GM06990 (cell line): ENCODE measurements around the gene FAM216A.
"Not testable (repeated sequence)": the region's sequence is repeated elsewhere in the genome, so short reads cannot be mapped to it uniquely, and the experiment has no call there.

ENCODE experiments used
- DNase-seq: peaks from one replicate; pipeline ENCODE4 v3.0.0-alpha.2; 2011; ENCODE audit not compliant: insufficient read length; ENCODE audit errors: extremely low read depth
- H3K27me3 ChIP-seq: replicated peaks from 2 replicates; pipeline ENCODE4 v1.6.0; 2011; ENCODE audit warnings: low read length; ENCODE audit not compliant: control insufficient read depth, insufficient read depth
- H3K36me3 ChIP-seq: 2 replicates; pipeline ENCODE4 v1.5.1; 2011; ENCODE audit warnings: low read length; ENCODE audit not compliant: control insufficient read depth, insufficient read depth
- H3K4me3 ChIP-seq: replicated peaks from 2 replicates; pipeline ENCODE4 v1.5.1; 2011; ENCODE audit warnings: low read depth, mild to moderate bottlenecking, control low read depth, low read length
- TF ChIP-seq, protein P1 (sequence below): IDR thresholded peaks from 2 replicates; pipeline ENCODE4 v1.5.1; 2011; ENCODE audit warnings: low read length, control low read depth, mild to moderate bottlenecking, inconsistent platforms; ENCODE audit not compliant: insufficient read depth, poor library complexity, severe bottlenecking

Gene FAM216A

DNA sequence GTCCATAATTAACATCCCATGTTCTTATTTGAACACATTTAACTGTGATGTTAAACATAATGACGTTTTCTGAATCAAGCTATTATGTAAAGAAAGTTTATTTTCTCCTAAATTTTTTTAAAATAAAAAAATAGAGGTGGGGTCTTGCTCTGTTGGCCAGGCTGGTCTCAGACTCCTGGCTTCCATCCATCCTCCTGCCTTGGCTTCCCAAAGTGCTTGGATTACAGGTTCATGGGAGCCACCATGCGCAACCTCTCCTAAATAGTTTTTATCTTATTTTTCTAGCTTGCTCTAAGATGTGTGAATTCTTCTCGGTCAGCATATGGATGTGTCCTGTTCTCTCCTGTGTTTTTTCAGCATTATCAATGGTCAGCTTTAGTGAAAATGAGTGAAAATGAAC is 36.7 kb downstream of the FAM216A start:
- Histone ChIP-seq H3K36me3 (no peaks in the 10 kb centered on the region), H3K4me3 (no peak overlapping the region), H3K27me3 (no peaks in the 10 kb centered on the region)
- DNase-seq, result no peak
- TF ChIP-seq, protein P1, sequence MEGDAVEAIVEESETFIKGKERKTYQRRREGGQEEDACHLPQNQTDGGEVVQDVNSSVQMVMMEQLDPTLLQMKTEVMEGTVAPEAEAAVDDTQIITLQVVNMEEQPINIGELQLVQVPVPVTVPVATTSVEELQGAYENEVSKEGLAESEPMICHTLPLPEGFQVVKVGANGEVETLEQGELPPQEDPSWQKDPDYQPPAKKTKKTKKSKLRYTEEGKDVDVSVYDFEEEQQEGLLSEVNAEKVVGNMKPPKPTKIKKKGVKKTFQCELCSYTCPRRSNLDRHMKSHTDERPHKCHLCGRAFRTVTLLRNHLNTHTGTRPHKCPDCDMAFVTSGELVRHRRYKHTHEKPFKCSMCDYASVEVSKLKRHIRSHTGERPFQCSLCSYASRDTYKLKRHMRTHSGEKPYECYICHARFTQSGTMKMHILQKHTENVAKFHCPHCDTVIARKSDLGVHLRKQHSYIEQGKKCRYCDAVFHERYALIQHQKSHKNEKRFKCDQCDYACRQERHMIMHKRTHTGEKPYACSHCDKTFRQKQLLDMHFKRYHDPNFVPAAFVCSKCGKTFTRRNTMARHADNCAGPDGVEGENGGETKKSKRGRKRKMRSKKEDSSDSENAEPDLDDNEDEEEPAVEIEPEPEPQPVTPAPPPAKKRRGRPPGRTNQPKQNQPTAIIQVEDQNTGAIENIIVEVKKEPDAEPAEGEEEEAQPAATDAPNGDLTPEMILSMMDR, result no peak

DNA sequence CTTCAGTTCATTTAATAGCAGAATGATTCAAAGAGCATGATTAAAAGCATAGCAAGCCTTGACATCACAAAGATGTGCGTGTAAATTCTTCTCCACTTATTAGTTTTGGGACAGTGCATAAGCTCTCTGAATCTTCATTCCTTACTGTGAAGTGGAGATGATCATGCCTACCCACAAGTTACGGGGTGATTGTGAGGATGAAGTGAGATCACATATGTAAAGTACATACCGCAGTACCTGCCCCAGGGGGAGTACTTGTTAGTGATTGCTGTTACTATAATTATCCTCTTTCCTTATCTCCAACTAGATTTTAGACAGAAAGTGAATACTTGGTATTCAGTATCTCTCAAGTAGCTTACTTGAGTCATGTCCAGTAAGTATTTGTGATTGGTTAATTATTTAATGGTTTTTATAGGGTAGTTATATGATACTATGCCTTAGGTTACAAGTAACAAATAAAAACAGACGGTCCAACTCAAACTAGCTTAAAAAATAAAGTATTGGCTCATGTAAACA is 39.5 kb downstream of the FAM216A start:
- TF ChIP-seq, protein P1, result no peak
- Histone ChIP-seq H3K36me3 (no peaks in the 10 kb centered on the region), H3K4me3 (no peak overlapping the region), H3K27me3 (no peaks in the 10 kb centered on the region)
- DNase-seq, result no peak

DNA sequence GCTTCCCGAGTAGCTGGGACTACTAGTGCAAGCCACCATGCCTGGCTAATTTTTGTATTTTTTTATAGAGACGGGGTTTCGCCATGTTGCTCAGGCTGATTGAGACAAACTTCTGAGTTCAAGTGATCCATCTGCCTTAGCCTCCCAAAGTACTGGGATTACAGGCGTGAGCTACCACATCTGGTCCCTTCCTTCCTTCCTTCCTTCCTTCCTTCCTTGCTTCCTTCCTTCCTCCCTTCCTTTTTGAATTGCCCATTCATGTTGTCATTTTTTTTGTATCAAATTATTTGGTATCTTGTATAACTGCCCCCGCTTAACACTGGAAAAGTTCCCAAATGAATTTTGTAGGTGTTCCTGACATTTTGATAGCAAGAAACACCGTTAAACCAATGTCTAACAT is 45.2 kb downstream of the FAM216A start:
- no peak for DNase-seq
- no peaks in the 10 kb centered on the region for H3K36me3 ChIP-seq
- TF ChIP-seq, protein P1, result no peak
- no peaks in the 10 kb centered on the region for H3K27me3 ChIP-seq
- H3K4me3 ChIP-seq, result no peak overlapping the region

DNA sequence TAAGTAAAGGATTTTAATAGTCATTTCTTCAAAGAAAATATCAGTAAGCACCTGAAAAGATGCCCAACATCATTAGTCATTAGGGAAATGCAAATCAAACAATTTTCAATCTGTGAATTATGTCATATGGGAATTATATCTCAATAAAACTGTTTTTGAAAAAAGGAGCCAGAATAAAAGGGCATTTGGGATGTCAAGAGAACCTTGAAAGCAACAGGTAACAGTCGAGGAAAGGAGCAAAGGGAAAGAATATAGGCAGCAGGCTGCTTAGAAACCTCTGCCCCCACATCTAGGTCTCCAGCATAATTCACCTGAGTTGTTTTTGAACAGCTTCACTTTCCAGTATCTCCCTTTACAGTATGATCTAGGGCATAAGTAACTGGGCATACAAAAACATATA is 45.7 kb downstream of the FAM216A start:
- H3K4me3 ChIP-seq, result no peak overlapping the region
- no peaks in the 10 kb centered on the region for H3K36me3 ChIP-seq
- DNase-seq, result no peak
- no peaks in the 10 kb centered on the region for H3K27me3 ChIP-seq
- TF ChIP-seq, protein P1, result no peak

DNA sequence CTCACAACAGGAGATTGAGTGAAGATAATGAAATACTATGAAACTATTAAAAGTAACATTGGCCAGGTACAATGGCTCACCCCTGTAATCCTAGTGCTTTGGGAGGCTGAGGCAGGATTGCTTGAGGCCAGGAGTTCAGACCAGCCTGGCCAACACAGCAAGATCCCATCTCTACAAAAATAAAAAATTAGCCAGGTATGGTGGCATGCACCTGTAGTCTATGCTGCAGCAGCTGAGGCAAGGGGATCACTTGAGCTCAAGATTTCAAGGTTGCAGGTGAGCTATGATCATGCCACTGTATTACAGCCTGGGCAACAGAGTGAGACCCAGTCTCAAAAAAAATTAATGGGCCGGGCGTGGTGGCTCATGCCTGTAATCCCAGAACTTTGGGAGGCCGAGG is 48.4 kb downstream of the FAM216A start:
- Histone ChIP-seq H3K36me3 (no peaks in the 10 kb centered on the region), H3K27me3 (no peaks in the 10 kb centered on the region), H3K4me3 (no peak overlapping the region)
- no peak for DNase-seq
- TF ChIP-seq, protein P1, result no peak

DNA sequence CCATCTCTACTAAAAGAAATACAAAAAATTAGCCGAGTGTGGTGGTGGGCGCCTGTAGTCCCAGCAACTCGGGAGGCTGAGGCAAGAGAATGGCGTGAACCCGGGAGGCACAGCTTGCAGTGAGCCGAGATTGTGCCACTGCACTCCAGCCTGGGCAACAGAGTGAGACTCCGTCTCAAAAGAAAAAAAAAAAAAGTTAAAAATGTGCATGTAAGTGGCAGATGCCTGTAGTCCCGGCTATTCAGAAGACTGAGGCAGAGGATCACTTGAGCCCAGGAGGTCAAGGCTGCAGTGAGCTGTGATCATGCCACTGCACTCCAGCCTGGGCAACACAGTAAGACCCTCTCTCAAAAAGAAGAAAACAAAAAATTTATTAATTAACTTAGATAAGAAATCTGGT is 49.4 kb downstream of the FAM216A start:
- not testable (repeated sequence) for DNase-seq, H3K36me3 ChIP-seq, H3K4me3 ChIP-seq, H3K27me3 ChIP-seq

DNA sequence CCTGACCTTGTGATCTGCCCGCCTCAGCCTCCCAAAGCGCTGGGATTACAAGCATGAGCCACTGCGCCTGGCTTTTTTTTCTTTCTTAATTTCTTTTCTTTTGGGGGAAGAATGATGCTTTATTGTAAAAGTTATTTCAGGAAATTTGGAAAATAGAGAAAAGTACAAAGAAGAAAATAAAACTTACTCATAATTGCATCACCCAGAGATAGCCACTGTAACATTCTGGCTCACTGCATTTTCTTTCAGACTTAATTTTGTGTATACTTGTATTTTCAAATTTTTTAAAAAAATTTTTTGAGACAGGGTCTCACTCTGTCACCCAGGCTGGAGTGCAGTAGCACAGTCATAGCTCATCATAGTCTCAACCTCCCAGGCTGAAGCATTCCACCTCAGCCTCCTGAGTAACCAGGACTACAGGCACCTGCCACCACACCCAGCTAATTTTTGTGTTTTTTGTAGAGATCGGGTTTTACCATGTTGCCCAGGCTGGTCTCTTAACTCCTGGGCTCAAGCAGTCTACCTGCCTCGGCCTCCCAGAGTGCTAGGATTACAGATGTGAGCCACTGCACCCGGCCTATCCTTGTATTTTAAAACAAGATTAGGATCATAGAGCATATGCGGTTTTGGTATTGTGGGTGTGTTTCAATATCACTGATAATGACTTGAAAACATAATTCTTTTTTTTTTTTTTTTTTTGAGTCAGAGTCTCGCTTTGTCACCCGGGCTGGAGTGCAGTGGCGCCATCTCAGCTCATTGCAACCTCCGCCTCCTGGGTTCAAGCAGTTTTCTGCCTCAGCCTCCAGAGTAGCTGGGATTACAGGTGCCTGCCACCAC is 52.4 kb downstream of the FAM216A start:
- not testable (repeated sequence) for H3K36me3 ChIP-seq, DNase-seq, H3K27me3 ChIP-seq, H3K4me3 ChIP-seq
